PC-9 (cell line): ENCODE data around the gene SEC24D. TPM values are rescaled to one million over a fixed set of nuclear protein-coding genes. Genes with fewer than 3 reads are reported as not detected.

ENCODE experiments used
- BruUV-seq: library from RNA; stranded (reverse); fragments of 400-500 nt; replicated peaks from 2 replicates; lab custom pipeline; 2021; lab: Mats Ljungman, UMichigan
- CTCF ChIA-PET: fragments of 300-600 bp; sonication (Branson Sonifier 250); formaldehyde crosslinking; loops from one replicate; lab custom pipeline; 2022; ENCODE audit warnings: antibody characterized with exemption; lab: Charles Lee
- POLR2A ChIA-PET: fragments of 300-600 bp; sonication (Branson Sonifier 250); formaldehyde crosslinking; loops from one replicate; lab custom pipeline; 2022; ENCODE audit warnings: antibody characterized with exemption; ENCODE audit not compliant: unreplicated experiment; lab: Charles Lee
- DNase-seq, 2 experiments: peaks; one replicate each; pipeline versions ENCODE4 v3.0.0 to v3.0.0-alpha.2; 2015 to 2022; ENCODE audit warnings: mixed read lengths in 1 of 2
- H2AFZ ChIP-seq: fragments of 200-600 bp; sonication (generic); 2 replicates; pipeline ENCODE4 v1.8.1; 2017; ENCODE audit warnings: antibody characterized with exemption
- H3F3A ChIP-seq: fragments of 200-600 bp; sonication (generic); 2 replicates; pipeline ENCODE4 v1.8.1; 2017; ENCODE audit warnings: antibody characterized with exemption, mild to moderate bottlenecking, low read depth; ENCODE audit not compliant: insufficient read depth
- H3K27ac ChIP-seq: fragments of 200-600 bp; sonication (generic); 2 replicates; pipeline ENCODE4 v1.6.1; 2016; ENCODE audit warnings: mixed run types
- H3K27me3 ChIP-seq: fragments of 200-600 bp; sonication (generic); 2 replicates; pipeline ENCODE4 v1.6.1; 2016; ENCODE audit warnings: low read depth, mixed run types; ENCODE audit not compliant: insufficient read depth
- H3K36me3 ChIP-seq: fragments of 200-600 bp; sonication (generic); 2 replicates; pipeline ENCODE4 v1.6.1; 2016; ENCODE audit warnings: low read depth, mixed run types
- H3K4me1 ChIP-seq: fragments of 200-600 bp; sonication (generic); replicated peaks from 2 replicates; pipeline ENCODE4 v1.6.1; 2016; ENCODE audit warnings: mixed run types; ENCODE audit not compliant: insufficient read depth
- H3K4me2 ChIP-seq: fragments of 200-600 bp; sonication (generic); 2 replicates; pipeline ENCODE4 v1.6.1; 2017; ENCODE audit warnings: mixed run types
- H3K4me3 ChIP-seq: fragments of 200-600 bp; sonication (generic); 2 replicates; pipeline ENCODE4 v1.6.1; 2016; ENCODE audit warnings: mixed run types
- H3K79me2 ChIP-seq: fragments of 200-600 bp; sonication (generic); 2 replicates; pipeline ENCODE4 v1.6.1; 2017; ENCODE audit warnings: low read depth, mixed run types
- H3K9me2 ChIP-seq: fragments of 200-600 bp; sonication (generic); 2 replicates; pipeline ENCODE4 v1.8.1; 2017; ENCODE audit warnings: mild to moderate bottlenecking; ENCODE audit not compliant: insufficient read depth
- H3K9me3 ChIP-seq: fragments of 200-600 bp; sonication (generic); 2 replicates; pipeline ENCODE4 v1.8.1; 2016; ENCODE audit warnings: low read depth; ENCODE audit not compliant: insufficient read depth
- H4K20me1 ChIP-seq: fragments of 200-600 bp; sonication (generic); 2 replicates; pipeline ENCODE4 v1.8.1; 2017; ENCODE audit not compliant: insufficient read depth
- CTCF ChIP-seq: fragments of 200-600 bp; sonication (generic); conservative IDR thresholded peaks from 2 replicates; pipeline ENCODE4 v1.6.1; 2017; ENCODE audit warnings: mixed run types, antibody characterized with exemption, mild to moderate bottlenecking, moderate library complexity
- EZH2 ChIP-seq: fragments of 200-600 bp; sonication (generic); IDR thresholded peaks from 2 replicates; pipeline ENCODE4 v1.8.0; 2017; ENCODE audit warnings: antibody characterized with exemption, low read depth
- intact Hi-C: fragments of 100-400 bp; cut with micrococcal nuclease; formaldehyde crosslinking; loops from one replicate; pipeline ENCODE4 v1.10.0; 2022; ENCODE audit not compliant: unreplicated experiment
- total RNA-seq: library from RNA; stranded (reverse); gene quantifications from 2 replicates; pipeline ENCODE4 v1.2.3, GENCODE V29; 2021

Gene SEC24D
- total RNA-seq, 1 experiment from 2014 or later = 17.3 TPM

GRCh38 chr4:118848901-118849300 is 13.0 kb upstream of the SEC24D start:
- no peak overlapping the region for H3K4me2 ChIP-seq
- no peak overlapping the region for H2AFZ ChIP-seq
- no peaks in the 10 kb centered on the region for H3K27me3 ChIP-seq
- H3K9me3 ChIP-seq = no peaks in the 10 kb centered on the region
- no peaks in the 10 kb centered on the region for H4K20me1 ChIP-seq
- DNase-seq = no peak
- POLR2A ChIA-PET = no interaction called here
- intact Hi-C loops = no loop called here
- H3F3A ChIP-seq = no peaks in the 10 kb centered on the region
- TF ChIP-seq EZH2 (no peak), CTCF (no peak)
- no peaks in the 10 kb centered on the region for H3K9me2 ChIP-seq
- H3K4me1 ChIP-seq = no peaks in the 10 kb centered on the region
- no peaks in the 10 kb centered on the region for H3K36me3 ChIP-seq
- no peak overlapping the region for H3K4me3 ChIP-seq
- no peaks in the 10 kb centered on the region for H3K79me2 ChIP-seq
- H3K27ac ChIP-seq = no peak overlapping the region
- CTCF ChIA-PET = no interaction called here
- BruUV-seq = no TSS peak

GRCh38 chr4:118848242-118848641 is 12.3 kb upstream of the SEC24D start:
- no peaks in the 10 kb centered on the region for H3K27me3 ChIP-seq
- no peak overlapping the region for H3K27ac ChIP-seq
- intact Hi-C loops = no loop called here
- no peak for DNase-seq
- no peak overlapping the region for H3K4me3 ChIP-seq
- ChIA-PET CTCF (no interaction called here), POLR2A (no interaction called here)
- H3K79me2 ChIP-seq = no peaks in the 10 kb centered on the region
- H3F3A ChIP-seq = no peaks in the 10 kb centered on the region
- H3K9me3 ChIP-seq = no peaks in the 10 kb centered on the region
- no peaks in the 10 kb centered on the region for H3K36me3 ChIP-seq
- no peaks in the 10 kb centered on the region for H3K9me2 ChIP-seq
- no TSS peak for BruUV-seq
- H3K4me2 ChIP-seq = no peak overlapping the region
- H2AFZ ChIP-seq = no peak overlapping the region
- H3K4me1 ChIP-seq = no peaks in the 10 kb centered on the region
- TF ChIP-seq CTCF (no peak), EZH2 (no peak)
- no peaks in the 10 kb centered on the region for H4K20me1 ChIP-seq

- intact Hi-C loops = no loop called here
- no peaks in the 10 kb centered on the region for H3F3A ChIP-seq
- H3K27ac ChIP-seq = no peak overlapping the region
- no peak overlapping the region for H2AFZ ChIP-seq
- H4K20me1 ChIP-seq = no peaks in the 10 kb centered on the region
- H3K4me2 ChIP-seq = no peak overlapping the region
- H3K4me3 ChIP-seq = no peak overlapping the region
- H3K27me3 ChIP-seq = no peaks in the 10 kb centered on the region
- H3K4me1 ChIP-seq = no peaks in the 10 kb centered on the region
- ChIA-PET CTCF (no interaction called here), POLR2A (no interaction called here)
- no TSS peak for BruUV-seq
- H3K36me3 ChIP-seq = no peaks in the 10 kb centered on the region
- no peaks in the 10 kb centered on the region for H3K9me2 ChIP-seq
- H3K9me3 ChIP-seq = no peaks in the 10 kb centered on the region
- DNase-seq = no peak
- no peak for TF ChIP-seq CTCF
- no peak for TF ChIP-seq EZH2
- no peaks in the 10 kb centered on the region for H3K79me2 ChIP-seq
These were observed 11.1 kb upstream of the SEC24D start for GRCh38 chr4:118846979-118847378.
